ENCODE results near the gene TMEM175. TPM values are rescaled to one million over a fixed set of nuclear protein-coding genes. Genes with fewer than 3 reads are reported as not detected.

Gene TMEM175
- total and polyA plus RNA-seq, 2 of the 4 experiments (the other 2 are of a cell fraction): 7.7 to 41.9 TPM

- H4K20me1 ChIP-seq (ENCODE audit: insufficient read depth, low read length): no peaks in the 10 kb centered on the region; the same call in 1 of the 2 replicates
- intact Hi-C loops (cut with micrococcal nuclease) (no loop called here), dilution Hi-C loops (cut with HindIII; ENCODE audit: low sequenced_read_pairs, unreplicated experiment) (no loop called here), in situ Hi-C loops (cut with MboI; ENCODE audit: low sequenced_read_pairs) (no loop called here)
- DNase-seq (no peak), ATAC-seq (ENCODE audit: low read depth) (no peak)
- H3K4ac ChIP-seq (ENCODE audit: low read depth, low read length): no peak overlapping the region
- H3K4me2 ChIP-seq (ENCODE audit: low read depth, low read length): no peak overlapping the region
- no peak overlapping the region for H2BK120ac ChIP-seq (ENCODE audit: low read depth, low read length)
- no peak overlapping the region for H3K9ac ChIP-seq (ENCODE audit: low read depth, low read length)
- H3K4me3 ChIP-seq (ENCODE audit: insufficient read depth, low read depth, low read length): no peak overlapping the region
- H3K27me3 ChIP-seq (ENCODE audit: control insufficient read depth, insufficient read depth, low read length): no peaks in the 10 kb centered on the region
- no peak overlapping the region for H3K14ac ChIP-seq (replicated peaks; ENCODE audit: low read depth, low read length)
- H3K9me1 ChIP-seq (ENCODE audit: insufficient read depth, low read length): 0 out of 2 replicates have a peak, but pooled peaks cover 2% of the 10 kb centered on the region
- H2AK5ac ChIP-seq (ENCODE audit: low read depth, low read length): no peak overlapping the region
- no peak overlapping the region for H3K23ac ChIP-seq (ENCODE audit: low read depth, low read length)
- H3K18ac ChIP-seq (ENCODE audit: low read depth, low read length): no peak overlapping the region
- H2BK20ac ChIP-seq (ENCODE audit: low read depth, low read length): no peak overlapping the region
- H2AK9ac ChIP-seq (replicated peaks; ENCODE audit: low read depth, low read length, poor library complexity): no peak overlapping the region
- TF ChIP-seq FOS (IDR thresholded peaks at IDR 0.05; ENCODE audit: low read depth, low read length) (no peak), RAD21 (IDR thresholded peaks at IDR 0.05; ENCODE audit: low read length) (no peak), MAFK (IDR thresholded peaks at IDR 0.05; ENCODE audit: low read depth, low read length) (no peak), USF2 (IDR thresholded peaks at IDR 0.05; ENCODE audit: low read depth, low read length) (no peak), RFX5 (IDR thresholded peaks at IDR 0.05; ENCODE audit: low read depth, low read length) (no peak), RCOR1 (IDR thresholded peaks at IDR 0.05; ENCODE audit: insufficient replicate concordance, low read length) (no peak), NFE2L2 (IDR thresholded peaks at IDR 0.05; ENCODE audit: low read depth, low read length) (no peak), ELK1 (IDR thresholded peaks at IDR 0.05; ENCODE audit: borderline replicate concordance, low read depth, low read length) (no peak), CHD1 (IDR thresholded peaks at IDR 0.05; ENCODE audit: low read depth, low read length) (no peak)
- ChIA-PET CTCF (no interaction called here), POLR2A (ENCODE audit: unreplicated experiment) (no interaction called here)
- H4K5ac ChIP-seq (ENCODE audit: low read depth, low read length): no peak overlapping the region
- H3K56ac ChIP-seq (ENCODE audit: extremely low read depth, insufficient read depth, low read length): no peak overlapping the region
- no TSS peak for BruUV-seq (replicated peaks)
- no peak overlapping the region for H2BK5ac ChIP-seq (ENCODE audit: low read depth, low read length, poor library complexity, severe bottlenecking)
- H2BK15ac ChIP-seq (ENCODE audit: low read depth, low read length): no peak overlapping the region
- H3K79me1 ChIP-seq (ENCODE audit: low read depth in 1 of 2, low read length in 2 of 2): no peaks in the 10 kb centered on the region
- no peaks in the 10 kb centered on the region for H3K9me3 ChIP-seq (ENCODE audit: control insufficient read depth, insufficient read depth, low read length)
- no peak overlapping the region for H3K27ac ChIP-seq (ENCODE audit: insufficient read depth, low read length)
- no peaks in the 10 kb centered on the region for H3K4me1 ChIP-seq (ENCODE audit: control insufficient read depth, insufficient read depth, low read length)
- 92% methylated on average over 11 of the region's 17 CpGs; no CpG with 5 or more reads in 1 of the 2 experiments for WGBS, 2 experiments (ENCODE audit: extremely low coverage in 2 of 2, insufficient read length in 1 of 2)
- no peak overlapping the region for H4K8ac ChIP-seq (ENCODE audit: low read depth in 2 of 2, low read length in 2 of 2)
- peaks cover 42% of the 10 kb centered on the region for H3K36me3 ChIP-seq (ENCODE audit: control insufficient read depth, insufficient read depth, low read length)
- no peak overlapping the region for H4K91ac ChIP-seq (ENCODE audit: insufficient read depth, low read depth, low read length)
- H2AFZ ChIP-seq (replicated peaks; ENCODE audit: low read length, poor library complexity): no peak overlapping the region
Observed at GRCh38 chr4:958314-958665, 26.0 kb downstream of the TMEM175 start.
